Upper lobe of right lung (tissue), 1 donor: Measurements from ENCODE around the gene VSNL1. TPM values are rescaled to one million over a fixed set of nuclear protein-coding genes. Genes with fewer than 3 reads are reported as not detected.

Experiments used
- ATAC-seq: fragments of 200-7000 bp; cut with Tn5 transposase; one replicate; pipeline ENCODE4 v1.9.1; 2020; ENCODE audit warnings: mild to moderate bottlenecking, moderate library complexity
- DNase-seq: peaks from one replicate; pipeline ENCODE4 v3.0.0-alpha.2; 2020
- H3K27ac ChIP-seq: fragments of 200-600 bp; one replicate; pipeline ENCODE4 v1.8.0; 2022
- H3K27me3 ChIP-seq: fragments of 200-600 bp; one replicate; pipeline ENCODE4 v1.8.0; 2022; ENCODE audit warnings: mild to moderate bottlenecking
- H3K36me3 ChIP-seq: fragments of 200-600 bp; one replicate; pipeline ENCODE4 v1.8.0; 2022
- H3K4me1 ChIP-seq: fragments of 200-600 bp; one replicate; pipeline ENCODE4 v1.8.0; 2022
- H3K4me3 ChIP-seq: fragments of 200-600 bp; one replicate; pipeline ENCODE4 v1.8.0; 2022; ENCODE audit warnings: mild to moderate bottlenecking
- H3K9me3 ChIP-seq: fragments of 200-600 bp; one replicate; pipeline ENCODE4 v1.8.0; 2022
- CTCF ChIP-seq: fragments of 200-600 bp; IDR thresholded peaks from one replicate; pipeline ENCODE4 v1.8.0; 2022; ENCODE audit warnings: antibody characterized with exemption
- intact Hi-C: fragments of 100-400 bp; cut with DNase I; formaldehyde crosslinking; loops from one replicate; pipeline ENCODE4 v1.11.0; 2022
- total RNA-seq: library from RNA; stranded (reverse); fragmentation: NEBNext Ultra II Directional; extraction: Animal tissue kit (Norgen Biotek cat#: 25700); gene quantifications from one replicate; pipeline ENCODE4 v1.2.1, GENCODE V29; 2021
- donor health status: DM: no; HTN: yes; CAD: no; lungs with severe emphysema.

VSNL1 gene
- total RNA-seq, 1 donor from 2014 or later = 1.2 TPM

- intact Hi-C loops = no loop called here
- Histone ChIP-seq H3K4me1 (no peaks in the 10 kb centered on the region), H3K36me3 (no peaks in the 10 kb centered on the region), H3K27me3 (no peaks in the 10 kb centered on the region), H3K9me3 (no peaks in the 10 kb centered on the region), H3K4me3 (no peak overlapping the region), H3K27ac (no peak overlapping the region)
- DNase-seq = no peak
- no peak for ATAC-seq
- TF ChIP-seq CTCF = no peak
Observed at GRCh38 chr2:17630089-17630488, 89.6 kb downstream of the VSNL1 start.

GRCh38 chr2:17634997-17635396 is 94.5 kb downstream of the VSNL1 start:
- DNase-seq (no peak), ATAC-seq (no peak)
- no peaks in the 10 kb centered on the region for H3K36me3 ChIP-seq
- H3K27ac ChIP-seq = no peak overlapping the region
- no peak overlapping the region for H3K4me3 ChIP-seq
- TF ChIP-seq CTCF = no peak
- intact Hi-C loops = no loop called here
- H3K4me1 ChIP-seq = no peaks in the 10 kb centered on the region
- H3K27me3 ChIP-seq = no peaks in the 10 kb centered on the region
- H3K9me3 ChIP-seq = no peaks in the 10 kb centered on the region

- no peaks in the 10 kb centered on the region for H3K27me3 ChIP-seq
- intact Hi-C loops = no loop called here
- no peaks in the 10 kb centered on the region for H3K9me3 ChIP-seq
- H3K4me3 ChIP-seq = no peak overlapping the region
- ATAC-seq = no peak
- no peaks in the 10 kb centered on the region for H3K36me3 ChIP-seq
- TF ChIP-seq CTCF = no peak
- no peaks in the 10 kb centered on the region for H3K4me1 ChIP-seq
- DNase-seq = no peak
- no peak overlapping the region for H3K27ac ChIP-seq
Observed at GRCh38 chr2:17636257-17636656, 95.8 kb downstream of the VSNL1 start.

- no peak overlapping the region for H3K4me3 ChIP-seq
- H3K27ac ChIP-seq = no peak overlapping the region
- no peak for DNase-seq
- no peaks in the 10 kb centered on the region for H3K9me3 ChIP-seq
- intact Hi-C loops = no loop called here
- ATAC-seq = no peak
- H3K4me1 ChIP-seq = no peaks in the 10 kb centered on the region
- no peak for TF ChIP-seq CTCF
- no peaks in the 10 kb centered on the region for H3K27me3 ChIP-seq
- H3K36me3 ChIP-seq = no peaks in the 10 kb centered on the region
Observed at GRCh38 chr2:17637131-17637906, 96.8 kb downstream of the VSNL1 start.

GRCh38 chr2:17638196-17638743 is 97.8 kb downstream of the VSNL1 start:
- H3K27ac ChIP-seq = no peak overlapping the region
- H3K36me3 ChIP-seq = no peaks in the 10 kb centered on the region
- no peak overlapping the region for H3K4me3 ChIP-seq
- no peaks in the 10 kb centered on the region for H3K9me3 ChIP-seq
- intact Hi-C loops = no loop called here
- no peaks in the 10 kb centered on the region for H3K27me3 ChIP-seq
- no peak for TF ChIP-seq CTCF
- peaks cover under 1% of the 10 kb centered on the region for H3K4me1 ChIP-seq
- DNase-seq (no peak), ATAC-seq (no peak)
